Measurements from ENCODE around the gene PLP1.
A peak's percentile ranks its signal among the peaks of the same experiment; 100 is the strongest.

Gene PLP1

GRCh38 chrX:103791826-103792485 is 15.3 kb downstream of the PLP1 start:
- TF ChIP-seq ZFP30 (CRISPR knock-in tag; IDR thresholded peaks at IDR 0.05) = no peak
- 0 out of 2 replicates have a peak, but pooled peaks have one; percentile 20 for TF ChIP-seq ISL1 (CRISPR knock-in tag; IDR thresholded peaks at IDR 0.05)
- peak; percentile 56; the same call in 2 of the 3 replicates for ATAC-seq

GRCh38 chrX:103792916-103793544 is 16.4 kb downstream of the PLP1 start:
- TF ChIP-seq ISL1 (CRISPR knock-in tag; IDR thresholded peaks at IDR 0.05) = 0 out of 2 replicates have a peak, but pooled peaks have one; percentile 38
- no peak for TF ChIP-seq PPARA (CRISPR knock-in tag; IDR thresholded peaks at IDR 0.05; ENCODE audit: borderline replicate concordance)
- peak; percentile 74 for ATAC-seq

GRCh38 chrX:103793545-103793940 is 16.9 kb downstream of the PLP1 start:
- TF ChIP-seq ZNF70 (CRISPR knock-in tag; IDR thresholded peaks at IDR 0.05) = no peak
- TF ChIP-seq TSHZ2 (CRISPR knock-in tag; IDR thresholded peaks at IDR 0.05) = no peak
- peak; percentile 70 for ATAC-seq

- TF ChIP-seq ZFP3 (CRISPR knock-in tag; IDR thresholded peaks at IDR 0.05) (no peak), PATZ1 (CRISPR knock-in tag; IDR thresholded peaks at IDR 0.05; ENCODE audit: borderline replicate concordance) (no peak), ZC3H10 (CRISPR knock-in tag; IDR thresholded peaks at IDR 0.05) (no peak), TCF4 (CRISPR knock-in tag; IDR thresholded peaks at IDR 0.05; ENCODE audit: borderline replicate concordance) (no peak), ZNF8 (CRISPR knock-in tag; IDR thresholded peaks at IDR 0.05) (no peak)
These were observed 17.5 kb downstream of the PLP1 start for GRCh38 chrX:103794119-103794518.

GRCh38 chrX:103797691-103798090 is 21.1 kb downstream of the PLP1 start:
- TF ChIP-seq ZNF8 (CRISPR knock-in tag; IDR thresholded peaks at IDR 0.05) (no peak), TSHZ2 (CRISPR knock-in tag; IDR thresholded peaks at IDR 0.05) (no peak), SNAI2 (CRISPR knock-in tag; IDR thresholded peaks at IDR 0.05) (no peak), OSR1 (CRISPR knock-in tag; IDR thresholded peaks at IDR 0.05) (no peak), PPARA (CRISPR knock-in tag; IDR thresholded peaks at IDR 0.05; ENCODE audit: borderline replicate concordance) (no peak), TOX (CRISPR knock-in tag; IDR thresholded peaks at IDR 0.05; ENCODE audit: borderline replicate concordance) (no peak), POU6F1 (CRISPR knock-in tag; IDR thresholded peaks at IDR 0.05; ENCODE audit: borderline replicate concordance, low read depth) (no peak), BACH2 (CRISPR knock-in tag; IDR thresholded peaks at IDR 0.05; ENCODE audit: borderline replicate concordance) (no peak)

More at GRCh38 chrX:103794119-103794518, 17.5 kb downstream of the PLP1 start:
- ATAC-seq = no peak

More at GRCh38 chrX:103797691-103798090, 21.1 kb downstream of the PLP1 start:
- no peak for ATAC-seq

Measured in SK-N-SH treated with all-trans-retinoic acid at 6 μM for 48 hours (cell line).